IPS-15b (cell line): ENCODE results near the gene SLC25A43.
A peak's percentile ranks its signal among the peaks of the same experiment; 100 is the strongest.
"Not testable (repeated sequence)": the region's sequence is repeated elsewhere in the genome, so short reads cannot be mapped to it uniquely, and the experiment has no call there.

Experiments used
- H3K27me3 ChIP-seq: one replicate; pipeline ENCODE4 v1.6.1; 2013; ENCODE audit warnings: low read length; ENCODE audit not compliant: control insufficient read depth, insufficient read depth
- H3K36me3 ChIP-seq: one replicate; pipeline ENCODE4 v1.6.1; 2013; ENCODE audit warnings: low read length; ENCODE audit not compliant: control insufficient read depth, insufficient read depth
- H3K4me1 ChIP-seq: one replicate; pipeline ENCODE4 v1.6.1; 2013; ENCODE audit warnings: mild to moderate bottlenecking, low read length; ENCODE audit not compliant: control insufficient read depth, insufficient read depth
- H3K4me3 ChIP-seq: one replicate; pipeline ENCODE4 v1.5.1; 2013; ENCODE audit warnings: low read depth, low read length
- H3K9ac ChIP-seq: one replicate; pipeline ENCODE4 v1.6.1; 2013; ENCODE audit warnings: low read depth, mild to moderate bottlenecking, low read length
- H3K9me3 ChIP-seq: one replicate; pipeline ENCODE4 v1.6.1; 2013; ENCODE audit warnings: mild to moderate bottlenecking, low read length; ENCODE audit not compliant: control insufficient read depth, insufficient read depth

SLC25A43 gene

GRCh38 chrX:119387426-119387825 is 11.7 kb upstream of the SLC25A43 start:
- H3K4me1 ChIP-seq, H3K27me3 ChIP-seq, H3K4me3 ChIP-seq, H3K9me3 ChIP-seq, H3K36me3 ChIP-seq, H3K9ac ChIP-seq: not testable (repeated sequence)

GRCh38 chrX:119389214-119389613 is 9.9 kb upstream of the SLC25A43 start:
- Histone ChIP-seq H3K27me3 (no peaks in the 10 kb centered on the region), H3K36me3 (no peaks in the 10 kb centered on the region), H3K4me3 (no peak overlapping the region), H3K4me1 (no peaks in the 10 kb centered on the region), H3K9ac (no peak overlapping the region), H3K9me3 (no peaks in the 10 kb centered on the region)

- Histone ChIP-seq H3K4me3 (no peak overlapping the region), H3K9me3 (no peaks in the 10 kb centered on the region), H3K36me3 (no peaks in the 10 kb centered on the region), H3K27me3 (no peaks in the 10 kb centered on the region), H3K9ac (no peak overlapping the region), H3K4me1 (no peaks in the 10 kb centered on the region)
Measured at GRCh38 chrX:119389871-119390501, 9.2 kb upstream of the SLC25A43 start.

- no peaks in the 10 kb centered on the region for H3K4me1 ChIP-seq
- no peaks in the 10 kb centered on the region for H3K27me3 ChIP-seq
- H3K36me3 ChIP-seq, result no peaks in the 10 kb centered on the region
- no peaks in the 10 kb centered on the region for H3K9me3 ChIP-seq
- no peak overlapping the region for H3K4me3 ChIP-seq
- H3K9ac ChIP-seq, result no peak overlapping the region
Measured at GRCh38 chrX:119391279-119391678, 7.9 kb upstream of the SLC25A43 start.

GRCh38 chrX:119393144-119393543 is 6.0 kb upstream of the SLC25A43 start:
- Histone ChIP-seq H3K4me1 (no peaks in the 10 kb centered on the region), H3K9ac (no peak overlapping the region), H3K36me3 (no peaks in the 10 kb centered on the region), H3K27me3 (peaks cover 3% of the 10 kb centered on the region), H3K4me3 (no peak overlapping the region), H3K9me3 (no peaks in the 10 kb centered on the region)

GRCh38 chrX:119398587-119398973 is 556 bp upstream of the SLC25A43 start:
- Histone ChIP-seq H3K36me3 (no peaks in the 10 kb centered on the region), H3K27me3 (peaks cover 8% of the 10 kb centered on the region), H3K4me3 (peak overlapping the region; percentile 50), H3K4me1 (no peaks in the 10 kb centered on the region), H3K9ac (no peak overlapping the region), H3K9me3 (no peaks in the 10 kb centered on the region)

GRCh38 chrX:119399772-119400101 is 601 bp downstream of the SLC25A43 start:
- H3K4me3 ChIP-seq, result peak overlapping the region; percentile 49
- H3K9ac ChIP-seq, result no peak overlapping the region
- no peaks in the 10 kb centered on the region for H3K4me1 ChIP-seq
- peaks cover 8% of the 10 kb centered on the region for H3K27me3 ChIP-seq
- H3K36me3 ChIP-seq, result no peaks in the 10 kb centered on the region
- H3K9me3 ChIP-seq, result no peaks in the 10 kb centered on the region

GRCh38 chrX:119401569-119401968 is 2.4 kb downstream of the SLC25A43 start:
- Histone ChIP-seq H3K9me3 (no peaks in the 10 kb centered on the region), H3K27me3 (peaks cover 8% of the 10 kb centered on the region), H3K9ac (no peak overlapping the region), H3K4me1 (no peaks in the 10 kb centered on the region), H3K36me3 (no peaks in the 10 kb centered on the region), H3K4me3 (no peak overlapping the region)

- Histone ChIP-seq H3K9ac (no peak overlapping the region), H3K27me3 (peaks cover 8% of the 10 kb centered on the region), H3K4me1 (no peaks in the 10 kb centered on the region), H3K36me3 (no peaks in the 10 kb centered on the region), H3K9me3 (no peaks in the 10 kb centered on the region), H3K4me3 (no peak overlapping the region)
Measured at GRCh38 chrX:119402588-119402987, 3.5 kb downstream of the SLC25A43 start.

GRCh38 chrX:119406776-119407175 is 7.6 kb downstream of the SLC25A43 start:
- H3K27me3 ChIP-seq, result no peaks in the 10 kb centered on the region
- no peak overlapping the region for H3K4me3 ChIP-seq
- no peak overlapping the region for H3K9ac ChIP-seq
- H3K4me1 ChIP-seq, result no peaks in the 10 kb centered on the region
- no peaks in the 10 kb centered on the region for H3K36me3 ChIP-seq
- no peaks in the 10 kb centered on the region for H3K9me3 ChIP-seq

GRCh38 chrX:119407681-119408080 is 8.5 kb downstream of the SLC25A43 start:
- Histone ChIP-seq H3K9me3 (no peaks in the 10 kb centered on the region), H3K9ac (no peak overlapping the region), H3K4me1 (no peaks in the 10 kb centered on the region), H3K4me3 (no peak overlapping the region), H3K36me3 (no peaks in the 10 kb centered on the region), H3K27me3 (no peaks in the 10 kb centered on the region)

- H3K4me1 ChIP-seq, result no peaks in the 10 kb centered on the region
- no peak overlapping the region for H3K4me3 ChIP-seq
- no peak overlapping the region for H3K9ac ChIP-seq
- H3K27me3 ChIP-seq, result no peaks in the 10 kb centered on the region
- no peaks in the 10 kb centered on the region for H3K9me3 ChIP-seq
- no peaks in the 10 kb centered on the region for H3K36me3 ChIP-seq
Measured at GRCh38 chrX:119410027-119410819, 11.1 kb downstream of the SLC25A43 start.
